ENCODE results near the gene BRWD1. TPM values are rescaled to one million over a fixed set of nuclear protein-coding genes. Genes with fewer than 3 reads are reported as not detected.

Gene BRWD1
- total and polyA plus RNA-seq, 2 of the 13 experiments (the other 11 are each of a cell fraction or from before 2014, with no cell fraction given): 13.9 to 28.0 TPM

GRCh38 chr21:39349211-39350093 lies 36.0 kb upstream of the BRWD1 start (continued):
- TF ChIP-seq, protein P1, sequence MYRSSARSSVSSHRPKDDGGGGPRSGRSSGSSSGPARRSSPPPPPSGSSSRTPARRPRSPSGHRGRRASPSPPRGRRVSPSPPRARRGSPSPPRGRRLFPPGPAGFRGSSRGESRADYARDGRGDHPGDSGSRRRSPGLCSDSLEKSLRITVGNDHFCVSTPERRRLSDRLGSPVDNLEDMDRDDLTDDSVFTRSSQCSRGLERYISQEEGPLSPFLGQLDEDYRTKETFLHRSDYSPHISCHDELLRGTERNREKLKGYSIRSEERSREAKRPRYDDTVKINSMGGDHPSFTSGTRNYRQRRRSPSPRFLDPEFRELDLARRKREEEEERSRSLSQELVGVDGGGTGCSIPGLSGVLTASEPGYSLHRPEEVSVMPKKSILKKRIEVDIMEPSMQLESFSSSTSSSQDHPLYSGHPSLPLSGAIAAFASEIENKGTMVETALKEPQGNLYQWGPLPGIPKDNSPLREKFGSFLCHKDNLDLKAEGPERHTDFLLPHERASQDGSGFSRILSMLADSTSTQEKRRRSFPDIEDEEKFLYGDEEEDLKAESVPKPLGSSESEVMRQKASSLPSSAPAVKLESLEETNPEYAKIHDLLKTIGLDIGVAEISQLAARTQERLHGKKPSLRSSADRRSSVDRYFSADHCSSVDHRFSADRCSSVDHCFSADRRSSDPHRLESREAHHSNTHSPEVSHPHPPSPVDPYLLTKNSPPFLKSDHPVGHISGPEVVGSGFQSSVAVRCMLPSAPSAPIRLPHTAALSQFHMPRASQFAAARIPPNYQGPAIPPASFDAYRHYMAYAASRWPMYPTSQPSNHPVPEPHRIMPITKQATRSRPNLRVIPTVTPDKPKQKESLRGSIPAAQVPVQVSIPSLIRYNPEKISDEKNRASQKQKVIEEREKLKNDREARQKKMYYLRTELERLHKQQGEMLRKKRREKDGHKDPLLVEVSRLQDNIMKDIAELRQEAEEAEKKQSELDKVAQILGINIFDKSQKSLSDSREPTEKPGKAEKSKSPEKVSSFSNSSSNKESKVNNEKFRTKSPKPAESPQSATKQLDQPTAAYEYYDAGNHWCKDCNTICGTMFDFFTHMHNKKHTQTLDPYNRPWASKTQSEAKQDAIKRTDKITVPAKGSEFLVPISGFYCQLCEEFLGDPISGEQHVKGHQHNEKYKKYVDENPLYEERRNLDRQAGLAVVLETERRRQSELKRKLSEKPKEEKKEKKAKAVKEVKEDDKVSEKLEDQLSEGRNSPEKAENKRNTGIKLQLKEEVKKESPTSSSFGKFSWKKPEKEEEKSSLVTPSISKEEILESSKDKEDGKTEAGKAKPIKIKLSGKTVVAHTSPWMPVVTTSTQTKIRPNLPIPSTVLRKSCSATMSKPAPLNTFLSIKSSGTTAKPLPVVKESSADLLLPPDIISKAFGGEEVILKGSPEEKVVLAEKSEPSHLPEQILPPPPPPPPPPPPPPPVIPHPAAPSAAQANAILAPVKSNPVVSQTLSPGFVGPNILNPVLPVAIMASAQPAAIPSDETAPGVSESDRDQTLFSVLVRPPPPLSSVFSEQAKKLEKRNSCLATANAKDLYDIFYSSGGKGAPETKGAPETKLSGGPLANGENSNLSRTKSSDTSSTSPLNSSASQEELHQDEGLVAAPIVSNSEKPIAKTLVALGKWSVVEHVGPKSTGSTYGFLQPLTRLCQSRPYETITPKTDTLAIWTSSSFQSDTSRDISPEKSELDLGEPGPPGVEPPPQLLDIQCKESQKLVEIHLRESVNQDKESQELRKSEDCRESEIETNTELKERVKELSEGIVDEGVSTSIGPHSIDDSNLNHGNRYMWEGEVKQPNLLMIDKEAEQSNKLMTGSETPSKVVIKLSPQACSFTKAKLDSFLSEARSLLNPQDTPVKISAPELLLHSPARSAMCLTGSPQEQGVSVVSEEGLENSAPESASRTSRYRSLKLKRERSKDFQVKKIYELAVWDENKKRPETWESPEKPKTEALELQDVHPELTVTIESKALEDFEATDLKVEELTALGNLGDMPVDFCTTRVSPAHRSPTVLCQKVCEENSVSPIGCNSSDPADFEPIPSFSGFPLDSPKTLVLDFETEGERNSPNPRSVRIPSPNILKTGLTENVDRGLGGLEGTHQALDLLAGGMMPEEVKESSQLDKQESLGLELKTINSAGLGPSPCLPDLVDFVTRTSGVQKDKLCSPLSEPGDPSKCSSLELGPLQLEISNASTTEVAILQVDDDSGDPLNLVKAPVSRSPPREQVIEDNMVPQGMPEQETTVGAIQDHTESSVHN (CRISPR knock-in tag; IDR thresholded peaks at IDR 0.05): peak; percentile 88; the same call in 1 of the 2 replicates
- TF ChIP-seq CHCHD3 (CRISPR knock-in tag; IDR thresholded peaks at IDR 0.05): no peak
- TF ChIP-seq RAD21 (CRISPR knock-in tag; IDR thresholded peaks at IDR 0.05): peak; percentile 25; the same call in 1 of the 2 replicates
- TF ChIP-seq, protein P2, sequence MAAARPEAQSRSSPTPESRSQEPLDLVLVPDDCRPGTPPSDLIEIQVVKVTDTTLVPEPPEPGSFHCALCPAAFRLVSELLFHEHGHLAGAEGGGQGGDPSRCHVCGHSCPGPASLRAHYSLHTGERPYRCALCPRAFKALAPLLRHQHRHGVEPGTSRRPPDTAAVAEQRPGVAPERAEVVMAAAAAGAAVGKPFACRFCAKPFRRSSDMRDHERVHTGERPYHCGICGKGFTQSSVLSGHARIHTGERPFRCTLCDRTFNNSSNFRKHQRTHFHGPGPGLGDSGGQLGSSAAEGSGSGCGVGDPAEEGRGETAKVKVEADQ (CRISPR knock-in tag; IDR thresholded peaks at IDR 0.05; ENCODE audit: borderline replicate concordance): peak; percentile 38; the same call in 1 of the 2 replicates
- TF ChIP-seq FOXA1 (IDR thresholded peaks at IDR 0.05): no peak
- TF ChIP-seq FOXA1 (CRISPR knock-in tag; IDR thresholded peaks at IDR 0.05): peak; percentile 32; the same call in 1 of the 2 replicates
- no peak for TF ChIP-seq MIER3 (CRISPR knock-in tag; IDR thresholded peaks at IDR 0.05; ENCODE audit: borderline replicate concordance)
- TF ChIP-seq HDAC2 (CRISPR knock-in tag; IDR thresholded peaks at IDR 0.05): peak; percentile 29; the same call in 1 of the 2 replicates
- TF ChIP-seq GATAD1 (CRISPR knock-in tag; IDR thresholded peaks at IDR 0.05): peak; percentile 86
- no peak for TF ChIP-seq ZFP36L2 (CRISPR knock-in tag; IDR thresholded peaks at IDR 0.05)
- peak; percentile 87; the same call in 1 of the 2 replicates for TF ChIP-seq KAT7 (CRISPR knock-in tag; IDR thresholded peaks at IDR 0.05; ENCODE audit: borderline replicate concordance)
- peak; percentile 88; the same call in 1 of the 2 replicates for TF ChIP-seq ZZZ3 (CRISPR knock-in tag; IDR thresholded peaks at IDR 0.05; ENCODE audit: borderline replicate concordance)
- peak; percentile 87 for TF ChIP-seq ZNF768 (CRISPR knock-in tag; IDR thresholded peaks at IDR 0.05)
- TF ChIP-seq, protein P3, sequence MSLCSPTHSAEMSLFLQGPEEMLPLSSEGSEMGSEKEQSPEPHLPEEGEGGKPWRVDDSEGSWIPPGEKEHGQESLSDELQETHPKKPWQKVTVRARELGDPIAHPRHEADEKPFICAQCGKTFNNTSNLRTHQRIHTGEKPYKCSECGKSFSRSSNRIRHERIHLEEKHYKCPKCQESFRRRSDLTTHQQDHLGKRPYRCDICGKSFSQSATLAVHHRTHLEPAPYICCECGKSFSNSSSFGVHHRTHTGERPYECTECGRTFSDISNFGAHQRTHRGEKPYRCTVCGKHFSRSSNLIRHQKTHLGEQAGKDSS (CRISPR knock-in tag; IDR thresholded peaks at IDR 0.05; ENCODE audit: borderline replicate concordance, low read depth): peak; percentile 25; the same call in 1 of the 2 replicates
- 0 out of 2 replicates have a peak, but pooled peaks have one; percentile 66 for TF ChIP-seq ZNF577 (CRISPR knock-in tag; IDR thresholded peaks at IDR 0.05; ENCODE audit: borderline replicate concordance, low read depth)
- TF ChIP-seq ZNF280B (CRISPR knock-in tag; IDR thresholded peaks at IDR 0.05; ENCODE audit: borderline replicate concordance): peak; percentile 74; the same call in 1 of the 2 replicates
